ENCODE results near the gene SAP30BP.

- TF ChIP-seq CTCF (IDR thresholded peaks at IDR 0.05), result no peak
- TF ChIP-seq ZFX (IDR thresholded peaks at IDR 0.05; ENCODE audit: borderline replicate concordance), result no peak
These were observed 70.2 kb downstream of the SAP30BP start for GRCh38 chr17:75737133-75737962.

All from 22Rv1 (cell line).